Right lung (tissue), 5 donors: ENCODE data around the gene CACNA1A. TPM values are rescaled to one million over a fixed set of nuclear protein-coding genes. Genes with fewer than 3 reads are reported as not detected.

Experiments
- DNase-seq, 2 donors: peaks; one replicate each; pipeline ENCODE4 v3.0.0-alpha.2; 2013
- polyA plus RNA-seq, 5 donors: library from polyadenylated mRNA; unstranded; fragments of 120-200 nt; gene quantifications; one replicate each; pipeline versions ENCODE4 v1.2.1 to v1.2.3, GENCODE V29; 2013; ENCODE audit warnings: inconsistent platforms in 1 of 5, low replicate concordance in 1 of 5; ENCODE audit not compliant: insufficient read length in 5 of 5, insufficient read depth in 1 of 5

CACNA1A gene
- polyA plus RNA-seq, 5 donors: 3.2 to 5.0 (median 4.3) TPM

DNA sequence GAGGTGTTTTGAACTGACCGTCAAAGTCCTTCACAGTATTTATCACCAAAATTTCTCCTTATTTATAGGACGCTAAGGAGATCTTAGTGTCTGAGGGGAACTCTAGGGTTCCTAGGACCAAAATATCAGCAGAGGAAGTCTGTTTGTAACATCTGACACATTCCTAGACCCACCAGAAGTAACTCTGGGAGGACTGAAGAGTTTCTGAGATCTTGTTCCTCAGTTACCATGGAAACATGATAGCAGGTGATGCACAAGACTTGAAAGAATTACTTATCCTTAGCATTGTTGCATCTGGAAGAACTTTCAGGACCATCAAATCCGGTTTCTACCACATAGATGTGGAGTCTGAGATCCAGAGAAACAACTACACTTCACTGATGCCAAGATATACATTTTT, 191.5 kb downstream of the CACNA1A start:
- DNase-seq: no peak

DNA sequence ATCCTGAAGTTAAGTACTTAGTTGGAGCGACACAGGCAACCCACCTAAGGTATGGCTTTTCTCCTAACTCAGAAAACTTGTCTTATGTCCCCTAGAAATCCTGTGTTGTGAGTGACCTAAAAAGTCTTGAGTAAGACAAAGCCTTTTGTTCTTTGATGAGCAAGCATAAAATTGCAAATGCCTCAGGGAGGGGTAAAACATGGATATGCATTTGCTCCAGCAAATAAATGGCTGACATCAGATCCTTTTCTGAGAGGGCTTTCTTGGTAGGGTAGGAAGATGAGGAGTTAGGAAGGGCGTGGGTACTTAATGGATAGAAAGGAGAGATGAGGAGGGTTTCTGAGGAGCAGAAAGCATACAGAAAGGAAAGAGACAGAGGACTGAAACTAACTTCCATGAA, 192.4 kb downstream of the CACNA1A start:
- DNase-seq: no peak

DNA sequence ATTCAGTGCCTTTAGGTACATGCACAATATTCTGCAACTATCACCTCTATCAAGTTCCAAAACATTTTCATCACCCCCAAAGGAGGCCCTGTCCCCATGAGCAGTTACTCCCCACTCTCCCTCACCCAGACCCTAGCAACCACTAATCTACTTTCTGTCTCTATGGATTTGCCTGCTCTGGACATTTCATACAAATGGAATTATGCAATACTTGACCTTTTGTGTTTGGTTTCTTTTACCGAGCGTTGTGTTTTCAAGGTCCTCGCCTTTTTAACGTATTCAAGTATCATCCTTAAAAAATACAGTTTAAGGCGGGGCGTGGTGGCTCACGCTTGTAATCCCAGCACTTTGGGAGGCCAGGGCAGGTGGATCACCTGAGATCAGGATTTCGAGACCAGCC, 196.4 kb downstream of the CACNA1A start:
- no peak for DNase-seq

DNA sequence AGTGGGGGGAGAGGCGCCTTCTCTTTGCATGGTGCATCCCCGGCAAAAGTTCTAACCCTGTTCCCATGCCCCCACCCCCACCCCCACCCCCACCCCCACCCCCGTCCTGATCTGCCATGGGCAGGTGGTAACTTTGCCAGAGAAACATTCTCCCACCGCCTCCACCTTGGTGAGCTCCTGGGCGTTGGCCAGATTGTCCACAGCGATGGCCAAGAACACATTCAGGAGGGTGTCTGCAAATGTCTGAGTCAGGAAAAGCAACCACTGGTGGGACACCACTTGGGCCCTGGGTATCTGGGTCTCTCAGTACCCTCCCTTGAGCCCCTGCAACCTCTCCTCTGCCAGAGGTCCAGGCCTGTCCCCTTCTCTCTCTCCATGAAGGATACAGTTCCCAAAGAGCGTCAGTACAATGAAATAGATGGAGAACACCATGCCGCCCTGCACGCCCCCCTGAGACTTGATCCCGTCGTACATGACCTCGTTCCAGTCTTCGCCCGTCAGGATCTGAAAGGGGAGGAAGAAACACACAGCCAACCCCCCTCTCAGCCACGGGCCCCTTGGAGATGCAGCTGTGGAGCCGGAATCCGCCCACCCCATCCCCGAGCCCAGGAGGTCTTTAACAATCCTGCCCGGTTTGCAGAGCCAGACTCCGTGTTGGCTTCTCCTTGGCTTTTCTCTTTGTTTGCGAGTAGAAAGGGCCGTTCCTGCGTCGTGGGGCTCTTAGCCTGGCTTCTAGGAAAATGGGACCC, 202.7 kb downstream of the CACNA1A start:
- no peak for DNase-seq

DNA sequence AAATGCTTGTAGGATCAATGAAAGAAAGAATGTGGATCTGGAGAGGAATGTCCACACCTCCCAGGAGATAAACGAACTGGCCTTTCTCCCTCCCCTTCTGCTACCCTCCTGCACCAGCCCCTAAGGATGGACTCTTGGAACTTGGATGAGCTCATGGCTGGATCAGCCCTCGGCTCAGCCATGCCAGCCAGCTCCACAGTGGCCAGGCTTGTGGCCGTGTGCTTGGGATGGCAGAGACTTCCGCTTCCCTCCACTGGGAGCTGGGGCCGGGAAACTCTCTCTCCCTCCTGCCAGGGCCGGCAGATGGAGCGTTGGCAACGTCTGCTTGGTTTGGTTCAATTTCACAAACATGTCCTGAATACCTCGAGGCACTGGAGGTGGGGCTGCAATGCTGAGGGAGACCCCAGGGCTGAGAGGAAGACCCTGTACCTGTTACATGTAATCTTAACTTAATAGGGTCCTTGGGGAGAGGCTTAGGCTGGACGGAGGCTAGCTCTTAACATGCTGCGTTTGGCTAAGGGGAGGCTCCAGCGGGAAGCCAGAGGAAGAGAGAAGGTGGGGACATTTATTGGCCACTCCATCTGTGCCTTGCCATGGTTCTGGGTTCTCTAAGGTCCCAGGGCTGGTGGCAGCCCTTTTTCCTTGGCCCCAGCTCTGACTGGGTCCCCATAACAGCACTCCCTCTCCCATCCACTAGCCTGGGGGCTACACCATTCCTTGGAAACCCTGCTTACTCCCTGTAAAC, 203.6 kb downstream of the CACNA1A start:
- no peak for DNase-seq

DNA sequence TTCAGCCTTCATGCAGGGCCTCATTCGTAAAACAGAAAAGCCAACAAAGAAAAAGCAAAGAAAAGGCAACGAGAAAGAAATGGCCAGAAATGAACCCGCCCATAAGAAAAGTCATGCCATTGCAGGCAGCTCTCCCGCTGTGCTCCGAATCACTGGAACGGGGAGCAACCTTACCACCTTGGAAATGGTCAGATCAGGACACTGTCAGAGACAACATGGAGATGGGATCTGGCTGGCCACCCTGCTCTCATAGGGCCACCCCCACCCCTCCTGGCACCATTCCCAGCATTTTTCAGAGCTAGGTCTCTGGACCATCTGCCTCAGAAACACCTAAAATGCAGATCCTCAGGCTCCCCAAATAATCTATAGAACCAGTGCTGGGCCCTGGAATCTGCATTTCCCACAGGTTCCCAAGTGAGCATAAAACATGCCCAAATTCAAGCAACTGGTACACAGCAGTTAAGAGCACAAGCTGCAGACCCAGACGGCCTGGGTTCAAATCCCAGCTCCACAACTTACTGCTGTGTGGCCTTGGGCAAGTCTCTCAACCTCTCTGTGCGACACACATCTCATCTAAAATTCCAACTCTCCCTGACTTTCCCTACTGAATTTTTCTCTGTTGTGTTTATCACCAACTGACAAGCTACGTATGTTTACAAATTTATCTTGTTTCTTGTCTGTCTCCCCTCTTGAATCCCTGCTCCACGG, 204.5 kb downstream of the CACNA1A start:
- DNase-seq: no peak

DNA sequence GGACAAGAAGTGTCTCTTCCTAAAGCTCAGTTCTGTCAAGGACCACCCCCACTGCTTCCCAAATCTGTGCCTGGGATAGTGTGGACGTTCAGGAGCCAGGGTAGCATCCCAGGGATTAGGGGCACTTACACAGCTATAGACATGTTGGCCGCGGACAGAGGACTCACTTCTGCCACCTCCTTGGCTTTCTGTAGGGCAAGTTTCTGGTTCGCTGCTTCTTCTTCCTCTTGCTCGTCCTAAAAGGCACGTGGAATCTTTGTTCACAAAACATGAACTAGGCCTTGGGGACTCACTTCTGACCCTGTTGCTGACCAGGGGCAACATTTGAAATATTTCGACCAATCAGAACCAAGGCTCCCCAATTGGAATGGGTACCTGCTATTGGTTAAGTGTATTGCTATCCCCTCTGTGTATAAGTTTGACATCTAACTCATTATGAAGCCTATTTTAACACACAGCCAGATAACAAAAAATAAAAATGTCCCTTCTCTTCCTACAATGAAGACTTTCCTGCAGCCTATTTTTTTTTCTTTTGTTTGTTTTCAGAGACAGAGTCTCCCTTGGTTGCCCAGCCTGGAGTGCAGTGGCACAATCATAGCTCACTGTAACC, 205.8 kb downstream of the CACNA1A start:
- DNase-seq: no peak

DNA sequence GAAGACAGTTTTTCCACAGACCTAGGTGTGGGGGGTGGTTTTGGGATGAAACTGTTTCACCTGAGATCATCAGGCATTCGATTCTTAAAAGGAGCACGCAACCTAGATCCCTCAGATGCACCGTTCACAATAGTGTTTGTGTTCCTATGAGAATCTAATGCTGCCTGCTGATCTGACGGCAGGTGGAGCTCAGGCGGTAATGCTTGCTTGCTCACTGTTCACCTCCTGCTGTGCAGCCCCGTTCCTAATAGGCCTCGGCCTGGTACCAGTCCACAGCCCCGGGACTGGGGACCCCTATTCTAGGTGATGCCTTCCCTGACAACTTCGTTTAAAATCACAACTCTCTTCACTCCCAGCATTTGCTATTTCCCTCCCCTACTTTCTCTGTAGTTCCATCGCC, 206.4 kb downstream of the CACNA1A start:
- no peak for DNase-seq

DNA sequence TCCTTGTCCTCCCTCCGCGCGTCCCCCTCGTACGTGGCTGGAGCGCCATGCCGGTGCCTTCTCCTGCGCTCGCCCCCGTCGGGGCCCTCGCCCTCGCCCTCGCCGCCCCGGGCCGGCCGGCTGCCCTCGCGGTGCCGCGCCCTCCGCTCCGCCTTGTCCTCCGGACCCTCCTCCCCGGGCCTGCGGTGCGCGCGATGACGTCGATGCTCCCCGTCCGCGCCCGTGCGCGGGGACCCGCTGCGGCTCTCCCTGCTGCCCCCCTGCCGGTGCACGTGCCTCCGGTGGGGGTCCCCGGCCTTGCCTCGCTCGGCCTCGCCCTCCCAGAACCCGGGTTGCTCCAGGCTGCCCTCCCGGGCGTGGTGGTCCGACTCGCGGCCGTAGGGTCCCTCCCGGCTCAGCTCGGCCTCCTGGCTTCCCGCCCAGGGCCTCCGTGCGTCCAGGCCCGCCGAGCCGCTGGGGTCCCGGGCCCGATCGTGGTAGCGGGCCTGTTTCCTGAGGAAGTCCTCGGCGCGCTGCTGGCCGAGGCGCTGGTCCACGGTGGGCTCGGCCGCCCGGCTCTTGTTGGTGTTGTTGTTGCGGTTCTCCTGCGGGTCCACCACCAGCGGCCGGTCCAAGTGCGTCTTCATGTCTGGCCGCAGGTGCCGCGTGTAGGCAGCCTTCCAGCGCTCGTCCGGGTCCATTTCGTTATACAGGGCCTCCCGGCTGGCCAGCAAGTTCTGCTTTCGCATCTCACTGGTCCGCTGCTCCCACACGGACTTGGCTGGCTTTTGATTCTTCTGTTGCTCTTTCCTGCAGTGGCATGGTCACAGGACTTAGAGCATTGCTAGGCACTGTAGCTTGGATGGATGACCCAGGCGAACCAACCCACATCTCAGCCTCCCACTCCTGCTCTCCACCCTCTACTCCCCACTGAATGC, 207.5 kb downstream of the CACNA1A start:
- no peak for DNase-seq

DNA sequence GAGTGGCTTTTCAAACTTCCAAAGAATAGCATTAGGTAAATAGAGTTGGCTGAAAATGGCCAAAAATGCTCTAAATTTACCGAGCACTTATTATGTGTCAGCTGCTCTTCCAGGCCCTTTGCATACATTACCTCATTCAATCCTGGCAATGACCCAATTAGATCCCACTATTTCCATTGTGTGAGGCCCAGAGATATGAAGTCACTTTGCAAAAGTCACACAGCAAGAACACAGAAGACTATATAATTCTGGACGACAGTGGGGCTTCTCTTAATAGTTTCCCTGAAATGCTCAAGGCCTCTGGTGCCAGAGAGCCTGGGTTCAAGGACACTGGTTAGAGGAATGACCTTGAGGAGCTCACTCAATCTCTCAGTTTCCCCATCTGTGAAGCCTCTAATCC, 209.3 kb downstream of the CACNA1A start:
- DNase-seq: no peak

DNA sequence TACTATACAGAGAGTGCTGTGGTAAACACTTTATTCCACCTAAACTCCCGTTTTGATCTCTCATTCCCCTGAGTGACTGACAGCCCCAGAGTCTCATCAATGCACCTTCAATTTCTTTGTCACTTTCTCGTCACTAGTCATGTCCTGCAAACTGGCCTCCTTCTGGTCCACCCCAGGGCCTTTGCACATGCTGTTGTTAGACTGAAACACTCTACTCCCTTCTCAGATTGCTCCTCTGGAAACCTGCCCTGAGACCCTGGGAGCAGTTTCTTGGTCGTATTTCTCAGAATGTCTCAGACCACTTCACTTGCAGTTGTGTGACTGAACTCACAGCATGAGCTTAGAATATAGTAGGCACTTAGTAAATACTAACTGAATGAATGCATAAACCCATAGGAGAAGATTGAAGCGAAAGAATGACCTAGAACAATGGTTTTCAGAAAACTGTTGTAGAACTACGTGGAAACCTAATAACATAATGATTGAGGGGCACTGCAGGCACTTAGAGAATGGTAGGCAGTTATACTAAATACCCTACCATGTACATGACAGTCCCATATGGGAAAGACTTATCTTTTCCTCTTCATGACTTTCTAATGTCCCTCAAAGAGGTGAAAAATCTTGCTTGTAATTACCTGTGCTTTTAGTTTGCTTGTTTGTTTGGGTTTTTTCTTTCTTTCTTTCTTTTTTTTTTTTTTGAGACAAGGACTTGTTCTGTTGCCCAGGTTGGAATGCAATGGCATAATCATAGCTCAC, 211.3 kb downstream of the CACNA1A start:
- no peak for DNase-seq

DNA sequence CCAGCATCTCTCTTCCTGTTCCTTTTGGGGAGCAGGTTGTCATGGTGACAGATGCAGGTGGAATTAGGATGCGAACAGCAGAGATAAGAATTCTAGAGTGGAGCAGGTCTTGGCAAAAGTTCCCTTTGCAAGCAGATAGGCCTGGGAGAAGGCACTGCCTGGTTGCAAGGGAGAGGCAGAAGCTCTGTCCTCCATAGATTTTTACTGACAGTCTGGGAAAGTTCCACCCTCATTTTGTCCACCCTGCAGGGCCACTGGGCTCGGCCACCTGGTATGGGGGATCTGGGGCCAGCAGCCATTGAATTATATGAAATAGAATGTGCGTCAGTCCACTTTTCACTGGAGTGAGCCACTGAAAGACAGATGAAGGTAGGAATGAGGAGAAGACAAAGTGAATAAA, 214.4 kb downstream of the CACNA1A start:
- no peak for DNase-seq

DNA sequence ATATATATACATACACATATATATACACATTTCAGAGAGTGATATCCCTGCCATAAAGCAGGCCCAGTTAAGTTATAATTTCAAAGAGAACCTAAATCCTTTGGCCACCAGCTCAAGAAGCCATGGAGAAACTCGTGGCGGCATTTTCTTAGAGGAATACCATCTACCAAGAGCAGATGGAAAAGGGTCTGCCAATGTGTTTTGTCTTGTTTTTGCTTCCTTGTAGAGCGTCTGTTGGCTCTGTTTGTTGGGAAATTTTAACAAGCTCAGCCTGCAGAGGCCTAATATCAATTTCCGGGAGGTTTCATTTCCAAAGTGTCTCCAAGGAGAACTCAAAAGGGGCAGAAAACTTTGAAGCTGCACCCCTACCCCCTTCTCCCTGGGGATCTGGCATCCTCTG, 215.5 kb downstream of the CACNA1A start:
- DNase-seq: no peak

DNA sequence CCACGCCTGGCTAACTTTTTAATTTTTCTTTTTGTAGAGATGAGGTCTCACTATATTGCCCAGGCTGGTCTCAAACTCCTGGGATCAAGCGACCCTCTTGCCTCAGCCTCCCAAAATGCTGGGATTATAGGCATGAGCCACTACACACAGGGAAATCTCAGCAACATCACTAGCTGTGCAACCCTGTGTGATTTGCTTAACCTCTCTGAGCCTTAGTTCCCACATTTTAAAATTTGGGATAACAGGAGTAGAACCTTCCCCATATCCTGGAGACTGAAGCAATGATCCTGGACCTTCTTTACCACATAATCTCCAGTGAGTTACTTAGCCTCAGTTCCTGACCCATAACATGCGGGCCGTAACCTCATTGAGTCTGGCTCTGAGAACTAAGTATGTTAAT, 217.0 kb downstream of the CACNA1A start:
- DNase-seq: no peak

DNA sequence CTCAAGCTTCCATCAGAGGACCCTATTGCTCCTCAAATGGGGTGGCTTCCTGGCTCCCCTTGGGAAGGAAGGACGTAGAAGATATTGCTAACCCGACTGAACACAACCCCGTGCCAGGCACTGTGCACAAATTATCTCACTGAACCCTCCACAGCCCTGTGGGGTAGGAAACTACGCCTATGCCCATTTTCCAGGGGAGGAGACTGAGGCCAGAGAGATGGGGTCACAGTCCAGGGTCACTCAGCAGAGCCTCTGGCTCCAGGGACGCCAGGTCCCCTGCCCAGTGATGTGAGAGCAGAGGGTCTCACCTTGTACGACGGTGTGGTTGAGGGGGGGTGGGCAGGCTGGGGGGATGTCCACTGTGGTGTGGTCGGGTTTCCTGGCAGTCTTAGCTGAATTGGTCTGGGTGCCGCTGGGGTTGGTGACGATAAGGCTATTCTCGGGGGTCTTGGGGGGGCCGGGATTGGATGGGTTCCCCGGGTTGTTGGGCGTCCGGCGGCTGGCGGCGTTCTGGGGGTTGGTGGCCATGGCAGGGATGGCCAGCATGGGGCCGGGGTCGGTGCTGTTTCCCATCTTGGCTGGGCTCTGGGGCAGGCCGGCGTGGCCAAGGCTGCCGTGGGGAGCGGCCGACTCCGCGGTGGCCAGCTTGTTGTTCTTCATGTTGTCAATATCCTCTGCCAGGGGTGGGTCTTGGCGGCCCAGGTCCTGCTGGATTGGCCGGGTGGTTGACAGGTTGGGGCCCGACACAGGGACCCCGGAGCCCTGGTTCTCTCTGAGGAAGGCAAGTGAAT, 219.9 kb downstream of the CACNA1A start:
- DNase-seq: no peak

DNA sequence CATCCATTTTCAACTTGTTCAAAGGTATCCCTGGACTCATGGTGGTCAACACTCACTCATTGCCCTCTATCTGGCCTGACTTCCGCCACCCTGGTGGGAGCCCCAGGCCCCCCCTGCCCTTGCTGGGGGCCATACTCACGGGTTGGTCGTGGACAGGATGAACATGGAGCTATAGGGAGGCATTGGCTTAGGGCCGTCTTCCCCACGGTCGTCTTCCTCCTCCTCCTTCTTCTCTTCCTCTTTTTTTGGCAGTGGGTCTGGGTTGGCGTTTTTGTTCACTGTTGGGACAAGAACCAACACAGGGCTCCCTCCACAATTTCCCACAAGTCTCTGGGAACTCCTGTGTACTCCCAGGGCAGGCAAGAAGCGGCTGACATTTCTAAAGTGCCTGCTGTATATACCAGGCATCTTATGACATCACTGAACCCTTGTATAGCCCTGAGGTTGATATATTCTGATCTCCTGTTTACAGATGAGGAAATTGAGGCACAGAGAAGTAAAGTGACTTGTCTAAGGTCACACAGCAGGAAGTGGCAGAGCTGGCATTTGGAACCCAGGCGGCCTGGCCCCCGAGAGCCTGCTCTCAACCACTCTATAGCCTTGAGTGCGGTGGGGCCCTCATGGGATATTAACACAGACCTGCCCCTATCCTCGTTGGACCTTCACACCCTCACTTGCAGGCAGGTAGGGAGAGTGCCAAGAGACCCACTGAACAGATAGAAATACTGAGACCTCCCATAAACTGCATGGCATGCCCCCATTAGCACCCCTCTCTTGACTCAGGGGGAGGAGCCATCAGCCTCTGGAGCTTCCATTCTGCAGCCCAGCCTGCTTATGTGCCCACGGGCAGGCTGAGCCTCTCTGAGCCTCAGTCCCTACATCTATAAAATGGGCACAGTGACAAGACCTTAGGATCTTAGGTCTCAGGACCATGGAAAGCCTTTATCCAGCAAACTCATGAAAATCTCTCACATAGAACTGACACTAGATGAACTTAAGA, 221.1 kb downstream of the CACNA1A start:
- no peak for DNase-seq

DNA sequence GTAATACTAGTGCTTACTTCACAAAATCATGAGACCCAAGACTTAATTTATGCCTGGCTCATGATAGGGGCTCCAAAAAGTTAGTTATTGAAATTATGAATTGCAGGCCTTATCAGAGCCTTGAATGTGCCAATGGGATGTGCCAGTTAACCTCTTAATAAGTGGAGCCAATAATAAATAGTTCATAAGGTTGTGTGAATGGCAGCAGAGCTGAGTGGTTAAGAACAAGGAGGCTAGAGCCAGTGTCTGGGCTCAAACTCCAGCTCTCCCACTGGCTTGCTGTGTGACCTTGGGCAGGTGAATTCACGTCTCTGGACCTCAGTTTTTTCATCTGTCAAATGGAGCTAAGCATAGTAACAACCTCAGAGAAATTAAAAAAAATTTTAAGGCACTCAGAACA, 222.4 kb downstream of the CACNA1A start:
- no peak for DNase-seq

DNA sequence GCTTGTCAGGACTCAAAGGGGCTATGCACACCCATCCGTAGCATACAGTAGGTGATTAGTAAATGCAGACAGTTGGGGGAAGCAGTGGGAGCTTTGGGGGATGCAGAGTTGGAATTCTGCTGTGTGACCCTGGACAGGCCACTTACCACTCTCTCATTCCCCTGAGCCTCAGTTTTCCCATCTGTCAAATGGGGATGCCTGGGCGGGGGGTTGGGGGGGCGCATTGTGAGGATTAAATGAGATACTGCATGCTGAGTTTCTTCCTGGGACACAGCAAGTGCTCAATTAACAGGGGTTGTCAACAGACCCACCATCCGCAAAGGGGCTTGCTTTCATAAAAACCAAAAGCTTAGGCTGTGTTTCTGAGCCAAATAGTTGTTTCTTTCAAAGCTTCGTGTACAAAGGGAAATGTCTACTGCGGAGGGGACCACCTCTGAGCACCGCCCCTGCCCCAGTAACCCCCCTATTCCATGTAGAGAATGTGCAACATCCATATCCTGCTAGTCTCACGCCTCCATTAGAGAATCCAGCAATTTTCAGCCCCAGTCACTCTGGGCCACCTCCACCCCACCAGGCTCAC, 223.7 kb downstream of the CACNA1A start:
- no peak for DNase-seq
